Upper lobe of right lung (tissue), 1 donor: ENCODE data around the gene ZDHHC17. TPM values are rescaled to one million over a fixed set of nuclear protein-coding genes. Genes with fewer than 3 reads are reported as not detected.

Experiments
- ATAC-seq: fragments of 200-7000 bp; cut with Tn5 transposase; one replicate; pipeline ENCODE4 v1.9.1; 2020; ENCODE audit warnings: mild to moderate bottlenecking, moderate library complexity
- DNase-seq: peaks from one replicate; pipeline ENCODE4 v3.0.0-alpha.2; 2020
- H3K27ac ChIP-seq: fragments of 200-600 bp; one replicate; pipeline ENCODE4 v1.8.0; 2022
- H3K27me3 ChIP-seq: fragments of 200-600 bp; one replicate; pipeline ENCODE4 v1.8.0; 2022; ENCODE audit warnings: mild to moderate bottlenecking
- H3K36me3 ChIP-seq: fragments of 200-600 bp; one replicate; pipeline ENCODE4 v1.8.0; 2022
- H3K4me1 ChIP-seq: fragments of 200-600 bp; one replicate; pipeline ENCODE4 v1.8.0; 2022
- H3K4me3 ChIP-seq: fragments of 200-600 bp; one replicate; pipeline ENCODE4 v1.8.0; 2022; ENCODE audit warnings: mild to moderate bottlenecking
- H3K9me3 ChIP-seq: fragments of 200-600 bp; one replicate; pipeline ENCODE4 v1.8.0; 2022
- intact Hi-C: fragments of 100-400 bp; cut with DNase I; formaldehyde crosslinking; loops from one replicate; pipeline ENCODE4 v1.11.0; 2022
- total RNA-seq: library from RNA; stranded (reverse); fragmentation: NEBNext Ultra II Directional; extraction: Animal tissue kit (Norgen Biotek cat#: 25700); gene quantifications from one replicate; pipeline ENCODE4 v1.2.1, GENCODE V29; 2021
- TF ChIP-seq, protein P1 (sequence below): fragments of 200-600 bp; IDR thresholded peaks from one replicate; pipeline ENCODE4 v1.8.0; 2022; ENCODE audit warnings: antibody characterized with exemption
- donor health status: DM: no; HTN: yes; CAD: no; lungs with severe emphysema.

Gene ZDHHC17
- total RNA-seq, 1 donor from 2014 or later = 35.0 TPM

- H3K4me1 ChIP-seq = no peaks in the 10 kb centered on the region
- H3K9me3 ChIP-seq = no peaks in the 10 kb centered on the region
- no peaks in the 10 kb centered on the region for H3K36me3 ChIP-seq
- no peaks in the 10 kb centered on the region for H3K27me3 ChIP-seq
- ATAC-seq (no peak), DNase-seq (no peak)
- no peak overlapping the region for H3K27ac ChIP-seq
- H3K4me3 ChIP-seq = no peak overlapping the region
- TF ChIP-seq, protein P1, sequence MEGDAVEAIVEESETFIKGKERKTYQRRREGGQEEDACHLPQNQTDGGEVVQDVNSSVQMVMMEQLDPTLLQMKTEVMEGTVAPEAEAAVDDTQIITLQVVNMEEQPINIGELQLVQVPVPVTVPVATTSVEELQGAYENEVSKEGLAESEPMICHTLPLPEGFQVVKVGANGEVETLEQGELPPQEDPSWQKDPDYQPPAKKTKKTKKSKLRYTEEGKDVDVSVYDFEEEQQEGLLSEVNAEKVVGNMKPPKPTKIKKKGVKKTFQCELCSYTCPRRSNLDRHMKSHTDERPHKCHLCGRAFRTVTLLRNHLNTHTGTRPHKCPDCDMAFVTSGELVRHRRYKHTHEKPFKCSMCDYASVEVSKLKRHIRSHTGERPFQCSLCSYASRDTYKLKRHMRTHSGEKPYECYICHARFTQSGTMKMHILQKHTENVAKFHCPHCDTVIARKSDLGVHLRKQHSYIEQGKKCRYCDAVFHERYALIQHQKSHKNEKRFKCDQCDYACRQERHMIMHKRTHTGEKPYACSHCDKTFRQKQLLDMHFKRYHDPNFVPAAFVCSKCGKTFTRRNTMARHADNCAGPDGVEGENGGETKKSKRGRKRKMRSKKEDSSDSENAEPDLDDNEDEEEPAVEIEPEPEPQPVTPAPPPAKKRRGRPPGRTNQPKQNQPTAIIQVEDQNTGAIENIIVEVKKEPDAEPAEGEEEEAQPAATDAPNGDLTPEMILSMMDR = no peak
- intact Hi-C loops = no loop called here
Measured at GRCh38 chr12:76739896-76740295, 24.0 kb upstream of the ZDHHC17 start.

DNA sequence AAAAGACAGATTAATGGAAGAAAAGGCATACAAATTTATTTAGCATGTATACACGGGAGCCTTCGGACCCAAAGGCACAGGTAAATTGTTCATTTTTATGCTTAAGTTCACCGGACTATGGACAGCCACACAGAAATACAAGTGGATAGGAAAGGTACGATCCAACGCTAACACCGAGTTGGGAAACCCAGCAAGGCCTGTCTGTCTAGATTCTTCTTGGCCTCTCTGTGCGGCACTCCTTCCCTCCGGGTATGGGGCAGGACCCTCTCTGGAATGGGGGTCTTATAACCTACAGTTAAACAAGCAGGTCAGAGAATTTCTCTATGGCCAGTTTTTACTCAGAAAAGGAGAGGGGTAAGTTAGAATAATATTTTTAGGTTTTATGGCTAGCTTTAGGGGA, 23.4 kb upstream of the ZDHHC17 start:
- DNase-seq (no peak), ATAC-seq (no peak)
- Histone ChIP-seq H3K4me3 (no peak overlapping the region), H3K27me3 (no peaks in the 10 kb centered on the region), H3K36me3 (no peaks in the 10 kb centered on the region), H3K27ac (no peak overlapping the region), H3K4me1 (no peaks in the 10 kb centered on the region), H3K9me3 (no peaks in the 10 kb centered on the region)
- TF ChIP-seq, protein P1 = no peak
- intact Hi-C loops = no loop called here

DNA sequence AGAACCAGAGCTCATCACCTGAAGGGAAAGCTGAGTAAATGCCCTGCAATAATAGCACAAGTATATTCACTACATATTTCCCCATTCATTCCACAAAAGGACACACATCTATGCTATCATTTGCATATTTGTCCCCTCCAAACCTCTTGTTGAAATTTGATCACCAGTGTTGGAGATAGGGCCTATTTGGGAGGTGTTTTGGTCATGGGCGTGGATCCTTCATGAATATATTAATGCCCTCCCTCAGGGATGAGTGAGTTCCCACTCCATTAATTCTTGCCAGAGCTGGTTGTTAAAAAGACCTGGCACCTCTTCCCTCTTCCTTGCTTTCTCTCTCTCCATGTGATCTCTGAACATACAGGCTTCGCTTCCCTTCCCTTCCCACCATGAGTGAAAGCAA, 18.6 kb upstream of the ZDHHC17 start:
- no peak for ATAC-seq

GRCh38 chr12:76746516-76746915, 17.4 kb upstream of the ZDHHC17 start:
- DNase-seq = no peak
- Histone ChIP-seq H3K9me3 (no peaks in the 10 kb centered on the region), H3K27ac (no peak overlapping the region), H3K36me3 (no peaks in the 10 kb centered on the region), H3K4me1 (no peaks in the 10 kb centered on the region), H3K4me3 (no peak overlapping the region), H3K27me3 (no peaks in the 10 kb centered on the region)
- TF ChIP-seq, protein P1 = no peak
- peak; percentile 46 for ATAC-seq
- intact Hi-C loops = no loop called here

More for the DNA sequence above, 18.6 kb upstream of the ZDHHC17 start:
- no peak for DNase-seq
- Histone ChIP-seq H3K4me1 (no peaks in the 10 kb centered on the region), H3K27me3 (no peaks in the 10 kb centered on the region), H3K9me3 (no peaks in the 10 kb centered on the region), H3K36me3 (no peaks in the 10 kb centered on the region), H3K27ac (no peak overlapping the region), H3K4me3 (no peak overlapping the region)
- TF ChIP-seq, protein P1 = no peak
- intact Hi-C loops = no loop called here

- no peak overlapping the region for H3K4me3 ChIP-seq
- ATAC-seq (no peak), DNase-seq (no peak)
- H3K27me3 ChIP-seq = no peaks in the 10 kb centered on the region
- H3K36me3 ChIP-seq = no peaks in the 10 kb centered on the region
- H3K4me1 ChIP-seq = no peaks in the 10 kb centered on the region
- H3K9me3 ChIP-seq = no peaks in the 10 kb centered on the region
- H3K27ac ChIP-seq = no peak overlapping the region
- TF ChIP-seq, protein P1 = no peak
- intact Hi-C loops = no loop called here
Measured at GRCh38 chr12:76747245-76747644, 16.7 kb upstream of the ZDHHC17 start.

- TF ChIP-seq, protein P1 = no peak
- Histone ChIP-seq H3K4me1 (no peaks in the 10 kb centered on the region), H3K4me3 (no peak overlapping the region), H3K9me3 (no peaks in the 10 kb centered on the region), H3K27me3 (no peaks in the 10 kb centered on the region), H3K36me3 (no peaks in the 10 kb centered on the region), H3K27ac (no peak overlapping the region)
- DNase-seq (no peak), ATAC-seq (no peak)
- intact Hi-C loops = no loop called here
Measured at GRCh38 chr12:76755829-76756379, 8.0 kb upstream of the ZDHHC17 start.
